Kidney (tissue), 14 donors: ENCODE measurements around the gene FAT4. TPM values are rescaled to one million over a fixed set of nuclear protein-coding genes. Genes with fewer than 3 reads are reported as not detected.
A peak's percentile ranks its signal among the peaks of the same experiment; 100 is the strongest.

Experiments
- DNase-seq, 5 donors: peaks; one replicate each; pipeline ENCODE4 v3.0.0-alpha.2; 2013 to 2020
- FAIRE-seq: peaks from 2 replicates; lab custom pipeline; 2012; peaks lifted over from hg19 to GRCh38; lab: Jason Lieb, UNC
- H3K27ac ChIP-seq, 2 donors: one replicate each; pipeline ENCODE4 v1.7.0; 2013; ENCODE audit warnings: low read depth in 2 of 2, low read length in 2 of 2, inconsistent platforms in 1 of 2
- H3K27me3 ChIP-seq: one replicate; pipeline ENCODE4 v1.7.1; 2013; ENCODE audit warnings: low read length, inconsistent platforms; ENCODE audit not compliant: control insufficient read depth, insufficient read depth
- H3K36me3 ChIP-seq, 3 donors: one replicate each; pipeline versions ENCODE4 v1.7.0 to v1.7.1; 2013; ENCODE audit warnings: low read length in 3 of 3, control low read depth in 1 of 3, inconsistent platforms in 1 of 3; ENCODE audit not compliant: insufficient read depth in 3 of 3, control insufficient read depth in 2 of 3
- H3K4me1 ChIP-seq, 3 donors: one replicate each; pipeline versions ENCODE4 v1.7.0 to v1.7.1; 2013; ENCODE audit warnings: low read length in 3 of 3, inconsistent platforms in 1 of 3, low read depth in 1 of 3; ENCODE audit not compliant: control insufficient read depth in 2 of 3, insufficient read depth in 2 of 3
- H3K4me3 ChIP-seq, 3 donors: one replicate each; pipeline versions ENCODE4 v1.7.0 to v1.8.1; 2013; ENCODE audit warnings: low read length in 3 of 3, control low read depth in 1 of 3, inconsistent platforms in 1 of 3
- H3K9ac ChIP-seq, 3 donors: one replicate each; pipeline versions ENCODE4 v1.7.0 to v1.7.1; 2013; ENCODE audit warnings: low read length in 3 of 3, control low read depth in 1 of 3, inconsistent platforms in 1 of 3
- H3K9me3 ChIP-seq, 3 donors: one replicate each; pipeline versions ENCODE4 v1.7.0 to v1.7.1; 2013; ENCODE audit warnings: low read length in 3 of 3, control low read depth in 1 of 3, inconsistent platforms in 1 of 3; ENCODE audit not compliant: control insufficient read depth in 2 of 3, insufficient read depth in 1 of 3
- CTCF ChIP-seq: IDR thresholded peaks from 3 replicates; pipeline ENCODE4 v1.5.1; 2012; ENCODE audit warnings: mild to moderate bottlenecking, moderate library complexity, borderline replicate concordance; ENCODE audit not compliant: insufficient read depth; ENCODE audit errors: extremely low read depth
- intact Hi-C: fragments of 100-400 bp; cut with DNase I; formaldehyde crosslinking; loops from one replicate; pipeline ENCODE4 v1.11.1; 2022
- polyA plus RNA-seq: library from polyadenylated mRNA; stranded (reverse); fragments of 350-450 nt; fragmentation: Illumina TruSeq; extraction: RNeasy Lipid Tissue Mini Kit (QIAGEN cat#74804); gene quantifications from one replicate; pipeline ENCODE4 v1.2.3, GENCODE V29; 2014; ENCODE audit warnings: low read depth, low replicate concordance; ENCODE audit not compliant: insufficient read depth
- total RNA-seq: library from RNA; stranded (reverse); fragmentation: NEBNext Ultra II Directional; extraction: Animal tissue kit (Norgen Biotek cat#: 25700); gene quantifications from one replicate; pipeline ENCODE4 v1.2.1, GENCODE V29; 2021
- donor health status: control.
- donor health status: control.
- donor health status: control.
- donor health status: control.
- donor health status: control.
- donor health status: DM: yes; HTN: yes; CAD: no.
- donor health status: Normal renal cell carcinoma (clear cell type).

FAT4 gene
- total and polyA plus RNA-seq, 2 donors from 2014 or later = 0.99 to 11.3 TPM

DNA sequence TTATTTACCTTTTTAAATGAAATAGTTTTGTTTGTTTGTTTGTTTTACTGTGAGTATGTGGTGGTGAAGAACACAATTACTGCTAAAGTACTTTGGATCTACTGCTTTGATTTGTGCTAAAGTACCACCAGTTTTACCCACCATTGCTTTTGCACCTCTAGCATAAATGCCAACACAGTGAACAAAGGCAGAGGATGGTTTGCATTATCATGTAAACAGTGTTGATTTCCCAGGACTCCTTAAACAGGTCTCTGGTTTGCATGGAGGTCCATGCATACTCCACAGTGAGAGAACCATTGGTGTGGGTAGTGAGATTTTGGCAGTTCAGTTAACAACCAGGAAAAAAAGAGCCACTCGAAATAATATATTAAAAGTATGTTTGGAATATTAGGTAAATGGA, 11.0 kb downstream of the FAT4 start:
- DNase-seq = no peak
- no peak overlapping the region for H3K9ac ChIP-seq
- no peak overlapping the region for H3K4me3 ChIP-seq
- no peaks in the 10 kb centered on the region for H3K36me3 ChIP-seq
- H3K9me3 ChIP-seq = no peaks in the 10 kb centered on the region
- no peak overlapping the region for H3K27ac ChIP-seq
- H3K4me1 ChIP-seq = peaks cover 0 to 6% (median 4%) of the 10 kb centered on the region in 3 donors
- no peaks in the 10 kb centered on the region for H3K27me3 ChIP-seq
- FAIRE-seq = no peak
- intact Hi-C loops = no loop called here
- no peak for TF ChIP-seq CTCF

GRCh38 chr4:125331116-125331515, 16.4 kb downstream of the FAT4 start:
- no peak for TF ChIP-seq CTCF
- peaks cover 0 to 6% (median 0%) of the 10 kb centered on the region in 3 donors for H3K4me1 ChIP-seq
- no peaks in the 10 kb centered on the region for H3K9me3 ChIP-seq
- intact Hi-C loops = no loop called here
- FAIRE-seq (no peak), DNase-seq (peak in 1 of 5 donors; percentile 31)
- H3K27me3 ChIP-seq = no peaks in the 10 kb centered on the region
- H3K36me3 ChIP-seq = no peaks in the 10 kb centered on the region
- no peak overlapping the region for H3K27ac ChIP-seq
- no peak overlapping the region for H3K4me3 ChIP-seq
- H3K9ac ChIP-seq = no peak overlapping the region

- Histone ChIP-seq H3K4me1 (peaks cover 0 to 6% (median 0%) of the 10 kb centered on the region in 3 donors), H3K4me3 (no peak overlapping the region), H3K36me3 (no peaks in the 10 kb centered on the region), H3K9ac (no peak overlapping the region), H3K9me3 (no peaks in the 10 kb centered on the region), H3K27me3 (no peaks in the 10 kb centered on the region), H3K27ac (no peak overlapping the region)
- FAIRE-seq (peak; percentile 67), DNase-seq (peak in 3 of 5 donors; percentile 14 to 85 (median 57))
- intact Hi-C loops = no loop called here
- no peak for TF ChIP-seq CTCF
Measured at GRCh38 chr4:125334926-125335325, 20.2 kb downstream of the FAT4 start.

GRCh38 chr4:125338814-125339213, 24.1 kb downstream of the FAT4 start:
- peak in 1 of 5 donors; percentile 34 for DNase-seq
- intact Hi-C loops = no loop called here
- Histone ChIP-seq H3K36me3 (no peaks in the 10 kb centered on the region), H3K27ac (no peak overlapping the region), H3K4me1 (peaks cover 0 to 6% (median 0%) of the 10 kb centered on the region in 3 donors), H3K27me3 (no peaks in the 10 kb centered on the region), H3K9me3 (no peaks in the 10 kb centered on the region), H3K4me3 (no peak overlapping the region), H3K9ac (no peak overlapping the region)
- TF ChIP-seq CTCF = no peak
- no peak for FAIRE-seq
